Glomerular visceral epithelial cell (primary cell): ENCODE measurements around the gene DIPK1A.
A peak's percentile ranks its signal among the peaks of the same experiment; 100 is the strongest.

Experiments
- DNase-seq: peaks from one replicate; pipeline ENCODE4 v3.0.0-alpha.2; 2016; ENCODE audit errors: extremely low spot score

Gene DIPK1A

GRCh38 chr1:92877792-92878191, 83.5 kb downstream of the DIPK1A start:
- no peak for DNase-seq

GRCh38 chr1:92877081-92877711, 84.1 kb downstream of the DIPK1A start:
- no peak for DNase-seq

- DNase-seq, result no peak
Observed at GRCh38 chr1:92876351-92876750, 84.9 kb downstream of the DIPK1A start.

- DNase-seq, result no peak
Observed at GRCh38 chr1:92874987-92875386, 86.3 kb downstream of the DIPK1A start.

GRCh38 chr1:92872719-92873118, 88.5 kb downstream of the DIPK1A start:
- DNase-seq, result no peak

- DNase-seq, result no peak
Observed at GRCh38 chr1:92870591-92870990, 90.7 kb downstream of the DIPK1A start.

- DNase-seq, result no peak
Observed at GRCh38 chr1:92864131-92864530, 97.1 kb downstream of the DIPK1A start.

- DNase-seq, result no peak
Observed at GRCh38 chr1:92862605-92863004, 98.7 kb downstream of the DIPK1A start.

GRCh38 chr1:92859400-92860039, 101.7 kb downstream of the DIPK1A start:
- DNase-seq, result no peak

GRCh38 chr1:92858564-92859399, 102.5 kb downstream of the DIPK1A start:
- DNase-seq, result peak; percentile 77

GRCh38 chr1:92857817-92858216, 103.4 kb downstream of the DIPK1A start:
- DNase-seq, result no peak

GRCh38 chr1:92855236-92855635, 106.0 kb downstream of the DIPK1A start:
- DNase-seq, result no peak

- DNase-seq, result no peak
Observed at GRCh38 chr1:92854101-92854785, 107.0 kb downstream of the DIPK1A start.

- no peak for DNase-seq
Observed at GRCh38 chr1:92853299-92853698, 108.0 kb downstream of the DIPK1A start.

- no peak for DNase-seq
Observed at GRCh38 chr1:92851729-92852128, 109.5 kb downstream of the DIPK1A start.

GRCh38 chr1:92850019-92850418, 111.2 kb downstream of the DIPK1A start:
- DNase-seq, result no peak

GRCh38 chr1:92848201-92848600, 113.1 kb downstream of the DIPK1A start:
- DNase-seq, result no peak

- no peak for DNase-seq
Observed at GRCh38 chr1:92845908-92846307, 115.4 kb downstream of the DIPK1A start.

GRCh38 chr1:92844439-92844838, 116.8 kb downstream of the DIPK1A start:
- no peak for DNase-seq

- no peak for DNase-seq
Observed at GRCh38 chr1:92843429-92844352, 117.6 kb downstream of the DIPK1A start.

- no peak for DNase-seq
Observed at GRCh38 chr1:92843046-92843423, 118.2 kb downstream of the DIPK1A start.
